ENCODE data around the gene SYAP1. TPM values are rescaled to one million over a fixed set of nuclear protein-coding genes. Genes with fewer than 3 reads are reported as not detected.

SYAP1 gene
- total and polyA plus RNA-seq, 9 of the 15 experiments (the other 6 are each of a cell fraction or from before 2014, with no cell fraction given), result 5.7 to 35.3 (median 27.6) TPM

DNA sequence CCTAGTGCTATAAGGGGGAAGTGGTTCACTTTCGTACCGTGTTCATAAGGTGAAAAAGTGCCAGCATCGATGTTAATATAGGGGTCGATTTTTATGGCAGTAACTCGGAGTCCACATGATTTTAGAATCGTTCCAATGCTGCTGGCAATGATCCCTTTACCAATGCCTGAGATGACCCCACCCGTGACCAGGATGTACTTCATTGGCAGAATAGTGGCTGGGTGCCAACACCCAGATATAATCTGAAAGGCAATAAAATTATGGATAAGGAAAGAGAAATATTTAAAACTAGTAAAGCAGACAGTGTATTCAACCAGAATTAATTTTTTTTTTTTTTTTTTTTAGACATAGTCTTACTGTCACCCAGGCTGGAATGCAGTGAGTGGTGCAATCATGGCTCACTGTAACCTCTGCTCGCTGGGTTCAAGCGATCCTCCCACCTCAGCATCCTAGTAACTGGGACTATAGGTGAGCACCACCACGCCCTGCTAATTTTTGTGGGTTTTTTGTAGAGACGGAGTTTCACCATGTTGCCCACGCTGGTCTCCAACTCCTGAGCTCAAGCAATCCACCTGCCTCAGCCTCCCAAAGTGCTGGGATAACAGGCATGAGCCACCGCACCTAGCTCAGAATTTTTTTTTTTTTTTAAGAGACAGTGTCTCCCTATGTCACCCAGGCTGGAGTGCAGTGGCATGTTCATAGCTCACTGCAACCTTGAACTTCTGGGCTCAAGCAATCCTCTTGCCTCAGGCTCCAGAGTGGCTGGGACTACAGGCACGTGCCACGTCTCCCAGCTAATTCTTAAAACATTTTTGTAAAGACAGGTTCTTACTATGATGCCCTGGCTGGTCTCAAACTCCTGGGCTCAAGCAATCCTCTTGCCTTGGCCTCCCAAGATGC lies 16.5 kb upstream of the SYAP1 start:
- Histone ChIP-seq H3K9me1 (ENCODE audit: control insufficient read depth, insufficient read depth, low read length) (no peaks in the 10 kb centered on the region), H3K9me3 (replicated peaks; ENCODE audit: control insufficient read depth, insufficient read depth, low read depth, low read length) (no peaks in the 10 kb centered on the region), H3K36me3 (ENCODE audit: control insufficient read depth, insufficient read depth, low read length) (peaks cover 26% of the 10 kb centered on the region; the same call in 2 of the 3 replicates), H3K27ac (ENCODE audit: extremely low read depth, low read depth, low read length) (no peak overlapping the region), H3K4me1 (replicated peaks in 1 of 2; ENCODE audit: control insufficient read depth in 2 of 2, insufficient read depth in 2 of 2, low read length in 2 of 2) (no peaks in the 10 kb centered on the region), H3K4me3 (no peak overlapping the region), H3K79me2 (ENCODE audit: control insufficient read depth, insufficient read depth, low read length) (no peaks in the 10 kb centered on the region), H4K20me1 (replicated peaks; ENCODE audit: control insufficient read depth, insufficient read depth, low read length) (no peaks in the 10 kb centered on the region), H3K27me3 (ENCODE audit: control insufficient read depth in 2 of 2, insufficient read depth in 2 of 2, low read length in 2 of 2) (no peaks in the 10 kb centered on the region), H3K9ac (ENCODE audit: insufficient read depth in 1 of 2, low read depth in 2 of 2, low read length in 2 of 2) (no peak overlapping the region), H3K4me2 (ENCODE audit: insufficient read depth, low read length) (no peak overlapping the region), H2AFZ (ENCODE audit: low read depth, low read length) (no peak overlapping the region)
- no peak for ATAC-seq
- ChIA-PET POLR2A (no interaction called here), CTCF (ENCODE audit: low intra/inter-chr PET ratio) (no interaction called here)
- TF ChIP-seq, protein P1, sequence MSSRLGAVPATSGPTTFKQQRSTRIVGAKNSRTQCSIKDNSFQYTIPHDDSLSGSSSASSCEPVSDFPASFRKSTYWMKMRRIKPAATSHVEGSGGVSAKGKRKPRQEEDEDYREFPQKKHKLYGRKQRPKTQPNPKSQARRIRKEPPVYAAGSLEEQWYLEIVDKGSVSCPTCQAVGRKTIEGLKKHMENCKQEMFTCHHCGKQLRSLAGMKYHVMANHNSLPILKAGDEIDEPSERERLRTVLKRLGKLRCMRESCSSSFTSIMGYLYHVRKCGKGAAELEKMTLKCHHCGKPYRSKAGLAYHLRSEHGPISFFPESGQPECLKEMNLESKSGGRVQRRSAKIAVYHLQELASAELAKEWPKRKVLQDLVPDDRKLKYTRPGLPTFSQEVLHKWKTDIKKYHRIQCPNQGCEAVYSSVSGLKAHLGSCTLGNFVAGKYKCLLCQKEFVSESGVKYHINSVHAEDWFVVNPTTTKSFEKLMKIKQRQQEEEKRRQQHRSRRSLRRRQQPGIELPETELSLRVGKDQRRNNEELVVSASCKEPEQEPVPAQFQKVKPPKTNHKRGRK (tag; IDR thresholded peaks at IDR 0.05), result no peak
- TF ChIP-seq, protein P2, sequence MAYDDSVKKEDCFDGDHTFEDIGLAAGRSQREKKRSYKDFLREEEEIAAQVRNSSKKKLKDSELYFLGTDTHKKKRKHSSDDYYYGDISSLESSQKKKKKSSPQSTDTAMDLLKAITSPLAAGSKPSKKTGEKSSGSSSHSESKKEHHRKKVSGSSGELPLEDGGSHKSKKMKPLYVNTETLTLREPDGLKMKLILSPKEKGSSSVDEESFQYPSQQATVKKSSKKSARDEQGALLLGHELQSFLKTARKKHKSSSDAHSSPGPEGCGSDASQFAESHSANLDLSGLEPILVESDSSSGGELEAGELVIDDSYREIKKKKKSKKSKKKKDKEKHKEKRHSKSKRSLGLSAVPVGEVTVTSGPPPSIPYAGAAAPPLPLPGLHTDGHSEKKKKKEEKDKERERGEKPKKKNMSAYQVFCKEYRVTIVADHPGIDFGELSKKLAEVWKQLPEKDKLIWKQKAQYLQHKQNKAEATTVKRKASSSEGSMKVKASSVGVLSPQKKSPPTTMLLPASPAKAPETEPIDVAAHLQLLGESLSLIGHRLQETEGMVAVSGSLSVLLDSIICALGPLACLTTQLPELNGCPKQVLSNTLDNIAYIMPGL (CRISPR knock-in tag; IDR thresholded peaks at IDR 0.05), result no peak
- no peak for TF ChIP-seq STAT5B (CRISPR knock-in tag; IDR thresholded peaks at IDR 0.05)
- no peak for TF ChIP-seq TAF1 (IDR thresholded peaks at IDR 0.05; ENCODE audit: control insufficient read depth, extremely low read depth, insufficient read depth, low read length, severe bottlenecking)
- TF ChIP-seq, protein P3, sequence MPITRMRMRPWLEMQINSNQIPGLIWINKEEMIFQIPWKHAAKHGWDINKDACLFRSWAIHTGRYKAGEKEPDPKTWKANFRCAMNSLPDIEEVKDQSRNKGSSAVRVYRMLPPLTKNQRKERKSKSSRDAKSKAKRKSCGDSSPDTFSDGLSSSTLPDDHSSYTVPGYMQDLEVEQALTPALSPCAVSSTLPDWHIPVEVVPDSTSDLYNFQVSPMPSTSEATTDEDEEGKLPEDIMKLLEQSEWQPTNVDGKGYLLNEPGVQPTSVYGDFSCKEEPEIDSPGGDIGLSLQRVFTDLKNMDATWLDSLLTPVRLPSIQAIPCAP (CRISPR knock-in tag; IDR thresholded peaks at IDR 0.05; ENCODE audit: borderline replicate concordance), result no peak
- BruUV-seq (replicated peaks), result no TSS peak
- intact Hi-C loops (cut with micrococcal nuclease), result no loop called here
- DNase-seq (ENCODE audit: extremely low read depth in 1 of 4, low spot score in 3 of 4), result no peak
- no peak for FAIRE-seq
- 94% methylated on average over 15 of the region's 15 CpGs for WGBS (ENCODE audit: insufficient coverage, low coverage, missing lambda C conversion rate)
- in situ Hi-C loops (cut with MboI), result no loop called here

All from K562 (cell line).